NCI-H187 (cell line): ENCODE data around the gene UTP25.
A peak's percentile ranks its signal among the peaks of the same experiment; 100 is the strongest.

Experiments
- DNase-seq, 2 experiments: peaks; one replicate each; lab custom pipeline; 2025; lab: John Stamatoyannopoulos, UW

Gene UTP25

GRCh38 chr1:209805875-209806760 is 21.7 kb upstream of the UTP25 start, which contains the start of gene IRF6:
IRF6 (minus strand) TSS chr1:209806142; CDS start chr1:209801413, 4,729 bp downstream.
- DNase-seq, result peak; percentile 41 to 71

DNA sequence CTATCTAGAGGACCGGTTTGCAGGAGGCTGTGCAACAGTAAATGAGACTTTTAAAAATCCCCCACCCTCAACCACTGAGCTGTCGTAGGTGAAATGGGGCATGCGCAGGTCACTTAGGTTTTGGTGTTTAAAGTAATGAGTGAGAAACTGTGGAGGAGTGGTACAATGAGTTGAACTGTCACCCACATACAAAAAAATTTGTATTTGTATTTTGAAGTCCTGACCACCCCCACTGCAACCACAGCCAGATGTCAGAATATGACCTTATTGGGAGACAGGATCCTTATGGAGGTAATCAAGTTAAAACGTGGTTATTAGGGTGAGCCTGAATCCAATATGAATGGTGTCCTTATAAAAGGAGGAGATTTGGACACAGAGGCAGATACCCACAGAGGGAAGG is 20.3 kb upstream of the UTP25 start:
- no peak for DNase-seq

GRCh38 chr1:209808059-209808581 is 19.7 kb upstream of the UTP25 start:
- no peak for DNase-seq

- DNase-seq, result no peak
These were observed 18.2 kb upstream of the UTP25 start for GRCh38 chr1:209809611-209810010.

DNA sequence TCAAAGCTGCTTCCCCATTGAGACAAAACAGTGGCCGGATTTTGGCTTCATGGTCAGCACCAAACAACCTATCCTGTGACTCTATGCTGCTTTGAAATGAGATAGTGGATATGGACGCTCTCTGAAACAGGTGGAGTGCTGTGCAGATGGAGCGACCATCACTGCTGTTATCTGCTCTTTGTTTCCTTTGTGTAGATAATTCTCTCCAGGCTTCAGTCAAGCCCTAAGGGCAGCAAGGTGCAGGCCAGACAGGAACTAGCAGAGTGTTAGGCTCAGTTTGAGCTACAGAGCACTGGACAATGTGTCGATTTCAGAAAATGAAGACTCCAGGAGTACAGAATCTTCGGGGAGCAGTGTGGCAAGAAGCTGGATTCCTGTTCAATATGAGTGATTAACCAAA is 17.0 kb upstream of the UTP25 start:
- DNase-seq, result no peak

GRCh38 chr1:209813902-209814301 is 13.9 kb upstream of the UTP25 start:
- no peak for DNase-seq

DNA sequence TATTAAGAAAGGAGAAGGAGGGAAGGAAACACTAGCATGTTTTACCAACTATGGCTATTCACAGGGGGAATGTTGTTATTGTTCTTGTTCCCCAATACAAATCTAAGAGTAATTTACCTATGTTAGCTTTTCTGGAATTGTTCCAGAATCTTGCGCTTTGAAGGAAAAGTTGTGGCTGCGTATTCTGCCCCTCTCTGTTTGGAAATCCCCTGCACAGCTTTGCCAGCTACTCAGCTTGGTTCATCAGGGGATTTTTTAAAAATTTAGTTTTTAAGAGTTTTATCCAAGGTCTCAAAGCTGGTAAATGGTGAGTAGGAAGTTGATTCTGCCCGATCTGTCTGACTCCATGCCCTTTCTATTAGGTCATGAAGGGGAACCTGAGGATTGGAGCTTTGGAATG is 12.3 kb upstream of the UTP25 start:
- DNase-seq, result no peak

- DNase-seq, result no peak
These were observed 11.8 kb upstream of the UTP25 start for GRCh38 chr1:209815931-209816341.

DNA sequence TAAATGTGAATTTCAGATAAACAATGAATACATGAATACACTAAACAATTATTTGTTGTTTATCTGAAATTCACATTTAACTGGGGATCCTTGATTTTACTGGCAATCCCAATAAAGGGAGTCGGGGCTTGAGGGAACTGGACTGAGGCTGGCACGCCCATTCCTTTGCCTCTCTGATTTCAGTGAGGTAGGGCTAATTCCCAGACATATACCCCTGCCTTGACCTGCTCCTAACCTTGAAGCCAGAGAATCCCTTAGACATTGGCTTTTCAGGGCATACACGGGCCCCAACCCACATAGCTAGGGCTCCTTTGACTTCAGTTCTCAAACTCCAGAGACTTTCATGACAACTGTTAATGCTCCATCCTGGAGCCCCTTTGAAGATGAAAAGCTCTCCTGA is 10.8 kb upstream of the UTP25 start:
- DNase-seq, result no peak

- DNase-seq, result no peak
These were observed 10.1 kb upstream of the UTP25 start for GRCh38 chr1:209817691-209818090.

- DNase-seq, result no peak
These were observed 8.7 kb upstream of the UTP25 start for GRCh38 chr1:209819058-209819457.

DNA sequence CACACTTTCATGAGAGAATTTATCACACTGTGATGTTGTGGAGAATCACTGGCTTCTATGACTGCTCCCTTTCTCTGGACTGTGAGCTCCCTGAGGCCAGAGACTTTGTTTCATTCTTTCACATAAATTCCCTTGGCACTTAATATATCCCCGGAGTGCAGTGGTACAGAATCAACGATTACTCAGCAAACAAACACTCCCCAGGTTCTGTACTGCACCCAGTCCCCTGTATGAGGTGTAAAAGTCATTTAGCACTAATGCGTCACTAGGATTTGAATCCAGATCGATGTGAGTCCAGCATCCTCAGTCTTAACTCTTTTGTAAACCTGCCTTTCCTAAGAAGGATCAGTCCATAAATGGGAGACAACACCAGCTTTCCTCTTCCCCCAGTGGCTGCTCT is 6.8 kb upstream of the UTP25 start:
- DNase-seq, result no peak

DNA sequence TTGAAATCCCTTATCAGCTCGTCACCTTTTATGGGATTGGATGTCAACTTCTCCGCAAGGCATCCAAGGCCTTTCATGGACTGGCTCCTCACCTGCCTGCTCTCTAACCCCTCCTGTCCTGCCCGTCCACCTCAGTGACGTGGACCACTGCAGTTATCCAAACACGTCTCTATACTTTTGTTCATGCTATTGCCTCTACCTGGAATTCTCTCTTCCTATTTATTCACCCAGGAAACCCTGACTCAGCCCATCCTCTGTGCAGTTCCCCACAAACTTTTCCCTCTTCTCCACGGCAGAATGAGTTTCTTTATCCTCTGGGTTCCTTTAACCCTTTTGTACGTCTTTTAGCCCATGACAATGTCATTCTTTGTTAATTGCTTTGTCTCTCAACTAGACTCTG is 5.1 kb upstream of the UTP25 start:
- DNase-seq, result no peak

- no peak for DNase-seq
These were observed 4.4 kb upstream of the UTP25 start for GRCh38 chr1:209823143-209824041.

DNA sequence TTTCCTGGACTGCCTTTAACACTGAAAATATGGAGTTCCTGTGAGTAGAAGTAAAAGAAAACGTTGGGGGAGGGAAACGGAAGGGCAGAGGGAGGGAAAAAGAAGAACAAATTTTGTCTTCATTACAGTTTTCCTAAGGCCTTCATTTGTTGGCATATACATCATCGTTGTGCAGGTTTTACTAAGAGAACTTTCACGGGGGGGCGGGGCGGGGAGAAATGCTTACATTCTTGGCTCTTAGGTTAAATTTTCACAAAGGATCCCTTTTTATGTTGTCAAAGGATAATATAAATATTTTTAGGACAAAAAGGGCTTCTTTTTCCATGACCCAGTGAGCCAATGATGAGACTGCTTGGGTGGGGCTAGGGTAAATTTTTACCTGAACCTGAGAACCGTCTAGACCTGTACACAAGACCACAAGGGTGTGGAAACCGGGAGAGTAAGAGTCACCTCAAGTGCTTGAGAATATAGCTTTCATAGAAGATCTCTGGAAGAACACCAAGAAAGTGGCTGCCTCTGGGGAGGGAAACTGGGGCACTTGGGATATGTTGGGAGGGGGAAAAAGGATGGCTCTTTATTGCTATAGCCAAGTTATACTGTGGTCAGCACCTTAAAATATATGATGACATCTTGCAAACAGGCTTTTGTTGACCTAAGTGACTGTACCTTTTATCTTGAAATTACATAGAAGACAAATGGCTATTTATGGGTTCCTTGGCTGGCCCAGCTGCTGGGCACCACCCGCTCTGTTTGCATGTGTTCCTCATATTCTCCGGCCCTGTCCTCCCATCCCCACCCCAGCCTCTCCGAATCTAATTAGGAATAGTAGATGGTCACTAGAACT is 2.0 kb upstream of the UTP25 start:
- no peak for DNase-seq

DNA sequence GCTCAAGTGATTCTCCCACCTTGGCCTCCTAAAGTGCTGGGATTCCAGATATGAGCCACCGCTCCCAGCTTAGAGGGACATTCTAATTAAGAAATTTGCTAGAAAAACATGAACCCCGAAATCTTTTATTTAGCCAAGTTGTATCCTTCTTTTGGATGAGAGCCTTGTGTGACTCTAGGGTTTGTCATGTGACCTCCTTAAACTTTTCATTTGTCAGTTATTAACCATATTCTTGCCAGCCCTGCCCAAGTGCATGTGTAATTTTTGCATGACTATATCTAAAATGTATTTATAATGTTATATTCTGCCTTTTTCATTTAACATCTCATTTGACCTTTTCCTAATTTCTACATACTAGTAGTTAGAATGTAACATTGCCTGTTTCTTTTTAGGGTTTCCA is 1.9 kb downstream of the UTP25 start:
- DNase-seq, result no peak

DNA sequence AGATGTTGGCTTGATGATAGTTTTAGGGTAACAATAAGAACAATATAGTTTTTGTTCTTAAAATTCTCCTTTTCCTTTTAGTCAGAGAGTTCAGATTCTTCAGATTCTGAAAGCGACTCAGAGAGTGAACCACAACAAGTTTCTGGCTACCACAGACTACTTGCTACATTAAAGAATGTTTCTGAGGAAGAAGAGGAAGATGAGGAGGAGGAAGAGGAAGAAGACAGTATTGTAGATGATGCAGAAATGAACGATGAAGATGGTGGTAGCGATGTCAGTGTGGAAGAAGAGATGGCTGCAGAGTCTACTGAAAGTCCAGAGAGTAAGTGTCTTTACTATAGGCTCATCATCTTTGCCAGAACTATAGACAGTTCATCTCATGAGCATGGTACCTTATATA is 3.0 kb downstream of the UTP25 start:
- no peak for DNase-seq

DNA sequence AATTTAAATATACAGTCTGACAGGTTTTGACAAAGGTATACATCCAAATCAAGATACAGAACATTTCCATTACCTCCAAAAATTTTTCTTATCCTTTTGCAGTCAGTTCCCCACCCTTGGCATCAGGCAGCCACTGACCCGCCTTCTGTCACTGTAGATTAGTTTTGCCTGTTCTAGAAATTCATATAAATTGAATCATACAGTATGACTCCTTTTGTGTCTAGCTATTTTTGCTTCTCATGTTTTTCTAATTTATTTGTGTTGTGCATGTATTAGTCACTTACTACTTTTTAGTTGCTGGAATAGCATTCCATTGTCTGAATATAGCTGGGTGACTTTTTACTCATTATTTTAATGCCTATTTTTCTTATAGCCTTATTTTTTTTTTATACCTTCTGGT is 3.8 kb downstream of the UTP25 start:
- DNase-seq, result no peak

GRCh38 chr1:209835782-209836298 is 8.1 kb downstream of the UTP25 start:
- no peak for DNase-seq

DNA sequence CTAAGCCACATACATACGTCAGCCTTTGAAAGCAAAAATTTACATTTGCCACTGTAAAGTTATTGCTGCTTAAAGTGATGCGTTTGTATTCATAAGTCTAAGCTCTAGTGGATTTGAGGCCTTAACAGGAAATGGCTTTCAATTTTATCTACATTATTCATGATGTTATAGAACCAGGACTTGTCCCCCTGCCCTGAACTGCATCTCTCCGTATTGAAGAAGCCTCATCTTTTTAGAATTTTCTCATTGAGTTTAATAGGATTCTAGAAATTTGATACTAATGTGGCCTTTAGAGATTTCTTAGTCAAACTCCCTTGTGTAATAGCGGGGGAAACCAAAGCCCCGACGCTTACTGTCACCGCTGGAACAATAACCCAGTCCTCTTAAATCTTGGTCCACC is 9.9 kb downstream of the UTP25 start:
- no peak for DNase-seq

DNA sequence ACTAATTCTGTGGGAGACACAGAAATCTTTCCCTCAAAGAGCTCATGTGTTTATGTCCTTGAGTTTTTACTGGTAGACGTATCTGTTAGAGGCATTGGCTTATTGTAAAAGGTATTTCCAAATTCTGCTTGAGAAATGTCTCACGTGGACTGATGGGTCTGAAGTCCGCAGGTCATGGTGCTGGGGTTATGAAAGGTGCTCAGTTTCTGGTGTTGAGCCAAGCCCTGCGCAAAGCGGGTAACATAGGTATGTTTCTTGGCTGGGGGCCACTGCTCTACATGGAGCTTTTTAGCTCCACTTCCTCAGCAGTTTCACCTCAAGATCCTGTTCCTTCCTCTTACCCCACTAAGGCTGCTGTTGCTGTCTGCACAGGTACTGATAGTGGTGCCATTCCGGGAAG is 10.8 kb downstream of the UTP25 start:
- DNase-seq, result no peak
